Activated naive CD4-positive, alpha-beta T cell (primary cell): ENCODE measurements around the gene STEEP1.

Experiments used
- DNase-seq, 4 experiments: peaks; one replicate each; lab custom pipeline; 2025; lab: John Stamatoyannopoulos, UW

Gene STEEP1

DNA sequence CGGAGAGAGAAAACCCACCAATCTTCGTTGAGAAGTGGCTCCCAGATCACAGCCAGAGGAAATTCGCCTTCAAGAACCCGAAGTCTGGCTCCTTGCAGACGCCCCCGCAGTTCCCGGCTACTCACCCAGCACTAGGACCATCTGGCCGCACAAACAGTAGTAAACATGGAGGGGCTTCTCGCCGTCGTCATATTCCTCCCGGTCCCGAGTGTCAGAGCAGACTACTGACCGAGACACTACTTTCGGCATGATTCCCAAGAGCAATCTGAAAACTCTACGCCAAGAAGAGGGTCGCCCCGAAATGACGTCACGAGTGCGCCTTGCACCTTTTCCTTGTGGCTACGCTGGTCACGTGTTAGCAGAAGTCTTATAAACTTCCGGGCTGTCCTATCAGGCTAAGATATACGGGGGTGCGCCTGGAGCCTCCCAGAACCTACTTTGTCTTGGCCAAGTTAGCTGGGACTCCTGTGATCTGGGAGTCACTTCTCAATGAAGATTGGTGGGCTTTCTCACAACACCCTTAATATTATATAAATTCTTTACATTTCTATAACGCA is at the start of gene STEEP1:
STEEP1 (minus strand) TSS at position 303 of the 557 bp plus-strand sequence; CDS start at position 249, 54 bp downstream.
- DNase-seq, result peak; percentile 36 to 65 (median 53)

GRCh38 chrX:119614776-119615175 is 49.6 kb upstream of the STEEP1 start:
- DNase-seq, result no peak

GRCh38 chrX:119607018-119607389 is 41.8 kb upstream of the STEEP1 start:
- DNase-seq, result no peak

DNA sequence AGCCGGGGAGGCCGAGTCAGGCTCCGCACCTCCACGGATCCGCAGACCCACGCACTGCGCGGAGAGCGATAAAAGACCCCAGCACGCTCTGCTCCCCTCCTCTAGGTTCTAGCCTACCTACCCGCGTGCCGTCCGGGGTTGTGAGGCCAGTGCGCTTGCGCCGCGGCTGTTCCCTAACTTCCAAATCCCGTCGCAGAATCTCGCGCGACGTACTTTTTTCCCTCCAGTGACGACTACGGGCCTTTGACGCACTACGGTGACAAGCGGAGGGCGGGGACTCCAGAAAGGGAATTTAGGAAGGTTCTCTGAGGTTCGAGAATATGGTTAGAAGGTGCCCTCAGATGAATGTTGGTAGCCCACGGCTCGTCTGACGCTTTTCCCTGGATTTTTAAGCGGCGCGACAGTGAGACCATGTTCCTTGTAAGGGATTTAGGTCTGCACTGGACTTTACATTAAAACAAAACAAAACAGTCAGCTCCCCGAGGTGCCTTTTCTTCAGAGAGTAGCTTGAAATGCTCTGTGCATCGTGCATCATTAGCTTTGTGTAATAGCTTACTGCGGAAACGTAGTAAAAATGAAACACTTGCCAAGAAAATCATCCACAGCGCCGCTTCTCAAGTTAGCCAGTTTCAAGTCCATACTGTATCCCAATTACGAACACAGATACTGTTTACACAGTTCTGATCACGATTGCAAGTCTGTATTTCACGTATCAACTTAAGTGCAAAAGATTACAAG is 41.2 kb upstream of the STEEP1 start, which contains the start of gene NKRF:
NKRF (minus strand) TSS at position 145 of the 738 bp plus-strand sequence.
- DNase-seq, result peak; percentile 57 to 81 (median 68)

DNA sequence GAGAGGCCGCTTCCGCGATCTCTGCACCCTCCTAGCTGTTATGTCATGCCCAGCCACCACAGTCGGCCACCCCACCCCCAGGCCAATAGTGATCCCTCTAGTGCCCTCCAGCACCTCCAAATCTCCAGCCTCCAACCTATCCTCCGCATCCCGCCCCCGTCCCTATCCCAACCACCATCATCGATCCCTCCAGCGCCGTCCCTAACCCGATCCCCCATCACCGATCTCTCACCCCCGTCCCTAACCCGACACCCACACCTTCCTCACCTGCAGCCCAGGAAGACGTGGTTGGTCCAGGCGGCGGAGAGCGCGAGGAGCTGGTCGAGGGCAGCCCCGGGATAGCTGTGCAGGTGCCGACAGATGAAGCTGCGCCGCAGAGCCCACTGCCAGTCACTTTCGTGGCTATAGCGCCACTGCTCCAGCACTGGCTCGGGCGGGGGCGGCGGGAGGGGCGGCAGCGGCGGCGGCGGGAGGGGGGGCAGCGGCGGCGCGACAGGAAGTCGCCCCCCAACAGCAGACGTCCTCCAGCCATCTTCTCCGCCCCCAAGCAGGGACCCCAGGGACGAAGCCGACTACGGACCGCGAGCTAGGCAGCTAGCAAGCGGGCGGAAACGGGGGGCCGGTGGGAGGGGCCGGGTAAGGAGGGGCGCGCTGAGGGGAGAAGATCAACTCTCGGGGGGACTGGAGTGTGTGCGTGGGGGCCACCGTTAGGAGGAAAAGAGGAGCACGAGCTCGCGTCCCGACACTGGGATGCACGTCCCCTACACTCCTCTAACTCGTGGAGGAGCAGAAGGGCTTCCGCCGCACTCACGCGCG is 40.5 kb upstream of the STEEP1 start:
- peak; percentile 8 to 47 (median 22) for DNase-seq

- DNase-seq, result no peak
These were observed 39.7 kb upstream of the STEEP1 start for GRCh38 chrX:119604766-119605463.

- no peak for DNase-seq
These were observed 37.6 kb upstream of the STEEP1 start for GRCh38 chrX:119602701-119603255.

- DNase-seq, result no peak
These were observed 24.6 kb upstream of the STEEP1 start for GRCh38 chrX:119589810-119590209.

- no peak for DNase-seq
These were observed 18.3 kb upstream of the STEEP1 start for GRCh38 chrX:119583431-119584059.

GRCh38 chrX:119579414-119579813 is 14.2 kb upstream of the STEEP1 start:
- no peak for DNase-seq

- DNase-seq, result peak; percentile 53 to 86 (median 72)
These were observed 9.4 kb upstream of the STEEP1 start, which contains the start of gene UBE2A for GRCh38 chrX:119574394-119575266. Gene UBE2A (plus strand): TSS chrX:119574563. CDS start chrX:119574712, 149 bp downstream.

DNA sequence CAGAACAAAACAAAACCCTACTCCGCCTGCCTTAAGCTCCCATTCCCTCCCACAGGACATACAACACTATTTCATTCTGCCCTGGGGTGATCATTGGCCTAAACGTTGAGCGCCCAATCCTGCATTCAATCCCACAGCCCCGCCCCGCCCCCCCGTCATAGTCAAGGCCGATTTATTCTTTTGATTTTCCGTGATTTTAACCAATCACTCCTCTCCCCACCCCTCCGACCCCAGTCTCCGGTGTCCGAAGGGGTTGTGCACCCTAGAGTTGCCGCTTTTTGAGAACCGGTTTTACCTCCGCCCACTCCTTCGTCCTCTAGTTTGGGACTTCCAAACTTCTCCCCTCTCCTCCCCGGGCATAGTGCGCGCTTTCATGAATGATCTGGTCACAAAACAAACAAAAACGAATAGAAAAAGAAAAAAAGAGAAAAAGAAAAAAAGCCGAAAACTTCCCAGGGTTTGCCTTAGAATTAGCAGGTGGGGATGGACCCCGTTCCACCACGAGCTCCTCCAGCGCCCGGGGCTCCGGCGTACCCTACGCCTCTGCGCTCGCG is 8.7 kb upstream of the STEEP1 start:
- no peak for DNase-seq

DNA sequence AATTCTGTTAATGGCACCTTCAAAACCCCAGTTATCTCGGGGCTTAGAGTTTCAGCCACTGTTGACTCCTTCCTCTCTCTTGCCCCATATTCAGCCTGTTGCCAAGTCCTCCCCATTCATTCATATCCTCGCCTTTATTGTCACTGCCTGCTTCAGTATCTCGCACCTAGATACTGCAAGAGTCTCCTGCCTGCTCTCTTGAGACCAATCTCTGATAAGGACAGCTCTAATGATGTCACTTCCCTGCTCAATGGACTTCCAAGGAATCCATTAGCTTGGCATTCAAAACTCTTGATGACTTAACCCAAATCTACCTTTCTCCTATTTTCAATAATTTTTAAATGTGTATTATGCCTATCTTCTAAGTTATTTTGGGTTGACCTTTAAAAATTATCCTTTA is 8.0 kb upstream of the STEEP1 start:
- DNase-seq, result no peak

DNA sequence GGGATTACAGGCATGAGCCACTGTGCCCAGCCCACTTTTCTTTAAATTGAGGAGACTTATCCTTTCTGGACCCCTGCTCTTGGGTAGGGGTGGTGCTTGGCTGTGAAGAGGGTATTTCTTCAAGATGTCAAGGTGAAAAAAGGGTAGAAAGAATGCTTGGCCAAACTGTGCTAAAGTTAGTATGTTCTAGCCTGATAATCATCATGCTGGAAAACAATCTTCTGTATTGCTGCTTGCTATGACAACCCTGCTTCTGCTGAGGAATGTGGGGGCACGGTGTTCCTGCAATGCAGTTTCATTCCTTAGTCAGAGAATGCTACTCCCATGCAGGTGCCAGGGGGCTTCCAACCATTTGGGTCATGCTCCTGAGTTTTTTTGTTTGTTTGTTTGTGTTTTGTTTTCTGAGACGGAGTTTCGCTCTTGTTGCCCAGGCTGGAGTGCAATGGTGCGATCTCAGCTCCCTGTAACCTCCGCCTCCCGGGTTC is 5.2 kb upstream of the STEEP1 start:
- DNase-seq, result no peak

- DNase-seq, result no peak
These were observed 12.7 kb downstream of the STEEP1 start for GRCh38 chrX:119552508-119552907.

GRCh38 chrX:119549327-119550016 is 15.7 kb downstream of the STEEP1 start:
- no peak for DNase-seq

- DNase-seq, result no peak
These were observed 24.0 kb downstream of the STEEP1 start for GRCh38 chrX:119541188-119541587.

DNA sequence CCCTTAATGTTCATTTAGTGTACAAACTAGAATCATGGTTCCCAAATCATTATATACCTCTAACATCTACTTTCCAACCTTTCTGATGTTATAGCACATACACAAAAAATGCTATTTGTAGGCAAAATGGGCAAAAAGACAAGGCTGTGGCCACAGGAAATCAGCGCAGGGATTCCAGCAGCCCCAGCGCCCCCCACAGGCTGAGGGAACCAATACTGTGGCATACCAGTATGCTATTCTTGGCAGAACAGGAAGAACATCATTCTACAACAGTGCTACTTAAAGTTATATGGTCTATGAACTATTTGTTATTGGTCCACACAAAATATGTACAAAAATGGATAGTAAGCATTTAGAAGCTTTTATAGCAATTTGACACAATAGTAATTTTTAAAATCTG is 25.3 kb downstream of the STEEP1 start:
- no peak for DNase-seq

DNA sequence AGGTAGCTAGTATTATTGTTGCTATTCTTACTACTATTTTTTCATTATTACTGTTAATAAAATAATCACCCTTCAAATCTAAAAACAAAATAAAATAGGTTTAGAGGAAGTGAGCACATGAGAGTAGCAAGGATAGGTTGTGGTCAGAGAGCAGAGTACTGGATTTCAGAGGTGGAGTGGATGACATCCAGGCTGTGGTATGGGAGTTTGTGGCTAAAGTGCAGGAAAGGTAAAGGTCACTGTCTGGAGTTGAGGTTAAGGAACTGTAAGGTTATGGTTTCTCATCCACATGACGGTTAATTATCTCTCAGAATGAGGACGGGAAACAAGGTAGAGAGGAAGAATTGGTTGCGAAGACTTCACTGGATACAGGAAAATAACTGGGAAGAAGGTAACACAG is 27.7 kb downstream of the STEEP1 start:
- no peak for DNase-seq
